Measurements from ENCODE around the gene TMX2. TPM values are rescaled to one million over a fixed set of nuclear protein-coding genes. Genes with fewer than 3 reads are reported as not detected.

Gene TMX2
- total and polyA plus RNA-seq, 9 of the 15 experiments (the other 6 are each of a cell fraction or from before 2014, with no cell fraction given), result 176 to 433 (median 227) TPM

GRCh38 chr11:57667117-57667735, 45.2 kb upstream of the TMX2 start (continued):
- 0 out of 2 replicates have a peak, but pooled peaks have one; percentile 26 for TF ChIP-seq RREB1 (CRISPR knock-in tag; IDR thresholded peaks at IDR 0.05)
- no peak for TF ChIP-seq STAT5A (IDR thresholded peaks at IDR 0.05; ENCODE audit: borderline replicate concordance, low read length)
- TF ChIP-seq RNF219 (CRISPR knock-in tag; IDR thresholded peaks at IDR 0.05), result no peak
- peak; percentile 65 for TF ChIP-seq TAF9B (IDR thresholded peaks at IDR 0.05; ENCODE audit: partially characterized antibody)
- no peak for TF ChIP-seq COPS2 (conservative IDR thresholded peaks at IDR 0.05)
- 0 out of 2 replicates have a peak, but pooled peaks have one; percentile 29 for TF ChIP-seq KLF1 (tag; IDR thresholded peaks at IDR 0.05)
- peak; percentile 75; the same call in 1 of the 2 replicates for TF ChIP-seq GABPB1 (CRISPR knock-in tag; IDR thresholded peaks at IDR 0.05)
- peak; percentile 79 for TF ChIP-seq POLR2A (conservative IDR thresholded peaks at IDR 0.05)
- TF ChIP-seq EP300 (IDR thresholded peaks at IDR 0.05; ENCODE audit: low read length), result no peak; the same call in 1 of the 2 replicates
- no peak for TF ChIP-seq ZNF695 (CRISPR knock-in tag; IDR thresholded peaks at IDR 0.05)
- no peak for TF ChIP-seq CBX2 (IDR thresholded peaks at IDR 0.05; ENCODE audit: insufficient read depth, low read length, poor library complexity, severe bottlenecking)
- peak; percentile 48; the same call in 1 of the 2 replicates for TF ChIP-seq PBX2 (CRISPR knock-in tag; IDR thresholded peaks at IDR 0.05; ENCODE audit: low read depth)
- peak; percentile 99 for TF ChIP-seq PBX2 (tag; conservative IDR thresholded peaks at IDR 0.05; ENCODE audit: low read depth)
- TF ChIP-seq ZNF436 (CRISPR knock-in tag; IDR thresholded peaks at IDR 0.05), result no peak
- no peak for TF ChIP-seq GTF2F1 (IDR thresholded peaks at IDR 0.05; ENCODE audit: low read depth, low read length)
- no peak for TF ChIP-seq ETV6 (IDR thresholded peaks at IDR 0.05; ENCODE audit: borderline replicate concordance in 1 of 2, low read depth in 2 of 2, low read length in 1 of 2)
- no peak for TF ChIP-seq ETV6 (CRISPR knock-in tag; IDR thresholded peaks at IDR 0.05; ENCODE audit: borderline replicate concordance)
- TF ChIP-seq MYNN (IDR thresholded peaks at IDR 0.05), result no peak
- no peak for TF ChIP-seq MYNN (CRISPR knock-in tag; IDR thresholded peaks at IDR 0.05)
